ENCODE data around the gene KIT. TPM values are rescaled to one million over a fixed set of nuclear protein-coding genes. Genes with fewer than 3 reads are reported as not detected.

Gene KIT
- total RNA-seq, 1 experiment from 2014 or later = 1.5 TPM

GRCh38 chr4:54707406-54707805, 49.6 kb downstream of the KIT start:
- ChIA-PET CTCF (no interaction called here), POLR2A (no interaction called here)
- DNase-seq (ENCODE audit: low read depth, low spot score) = no peak
- H3K4me1 ChIP-seq (ENCODE audit: control insufficient read depth, insufficient read depth, low read length) = no peaks in the 10 kb centered on the region
- no peaks in the 10 kb centered on the region for H3K27me3 ChIP-seq (ENCODE audit: control insufficient read depth, insufficient read depth, low read length)
- H3K9me3 ChIP-seq (ENCODE audit: control insufficient read depth, insufficient read depth, low read depth, low read length) = no peaks in the 10 kb centered on the region
- BruUV-seq (replicated peaks) = no TSS peak
- no peak overlapping the region for H3K27ac ChIP-seq (ENCODE audit: low read length)
- in situ Hi-C loops (cut with HindIII; ENCODE audit: low pct_unique_long_range_greater_than_20kb, low sequenced_read_pairs) = no loop called here
- no peak overlapping the region for H3K4me3 ChIP-seq (ENCODE audit: low read depth in 2 of 2, low read length in 2 of 2)
- no peaks in the 10 kb centered on the region; the same call in 1 of the 2 replicates for H3K36me3 ChIP-seq (ENCODE audit: control insufficient read depth, insufficient read depth, low read length)
- ATAC-seq = no peak
- TF ChIP-seq REST (IDR thresholded peaks at IDR 0.05; ENCODE audit: insufficient read depth in 1 of 2, low read depth in 2 of 2, low read length in 1 of 2) (no peak), TCF7L2 (IDR thresholded peaks at IDR 0.05; ENCODE audit: low read depth, low read length) (no peak), POLR2AphosphoS5 (IDR thresholded peaks at IDR 0.05; ENCODE audit: low read depth, low read length) (no peak), CTCF (IDR thresholded peaks at IDR 0.05) (no peak)
- intact Hi-C loops (cut with micrococcal nuclease; ENCODE audit: unreplicated experiment) = no loop called here

GRCh38 chr4:54708339-54709279, 50.9 kb downstream of the KIT start:
- intact Hi-C loops (cut with micrococcal nuclease; ENCODE audit: unreplicated experiment) (no loop called here), in situ Hi-C loops (cut with HindIII; ENCODE audit: low pct_unique_long_range_greater_than_20kb, low sequenced_read_pairs) (no loop called here)
- Histone ChIP-seq H3K27me3 (ENCODE audit: control insufficient read depth, insufficient read depth, low read length) (no peaks in the 10 kb centered on the region), H3K9me3 (ENCODE audit: control insufficient read depth, insufficient read depth, low read depth, low read length) (no peaks in the 10 kb centered on the region), H3K27ac (ENCODE audit: low read length) (no peak overlapping the region), H3K4me1 (ENCODE audit: control insufficient read depth, insufficient read depth, low read length) (no peaks in the 10 kb centered on the region), H3K36me3 (ENCODE audit: control insufficient read depth, insufficient read depth, low read length) (no peaks in the 10 kb centered on the region; the same call in 1 of the 2 replicates), H3K4me3 (ENCODE audit: low read depth in 2 of 2, low read length in 2 of 2) (no peak overlapping the region)
- no TSS peak for BruUV-seq (replicated peaks)
- DNase-seq (ENCODE audit: low read depth, low spot score) (no peak), ATAC-seq (no peak)
- ChIA-PET POLR2A (no interaction called here), CTCF (no interaction called here)
- no peak for TF ChIP-seq CTCF (IDR thresholded peaks at IDR 0.05)
- no peak for TF ChIP-seq SIN3A (IDR thresholded peaks at IDR 0.05; ENCODE audit: borderline replicate concordance, insufficient read depth, low read depth, low read length)
- no peak for TF ChIP-seq POLR2AphosphoS5 (IDR thresholded peaks at IDR 0.05; ENCODE audit: low read depth, low read length)
- TF ChIP-seq REST (IDR thresholded peaks at IDR 0.05; ENCODE audit: insufficient read depth in 1 of 2, low read depth in 2 of 2, low read length in 1 of 2) = no peak
